HL-60 (cell line): ENCODE results near the gene TMEM108.

Source experiments
- POLR2AphosphoS5 ChIP-seq: IDR thresholded peaks from 2 replicates; pipeline ENCODE4 v1.6.1; 2012; ENCODE audit warnings: low read depth
- TF ChIP-seq, protein P1 (sequence below): IDR thresholded peaks from one replicate; pipeline ENCODE4 v1.5.1; 2011; ENCODE audit warnings: low read length, control low read depth, inconsistent platforms; ENCODE audit not compliant: insufficient read depth

DNA sequence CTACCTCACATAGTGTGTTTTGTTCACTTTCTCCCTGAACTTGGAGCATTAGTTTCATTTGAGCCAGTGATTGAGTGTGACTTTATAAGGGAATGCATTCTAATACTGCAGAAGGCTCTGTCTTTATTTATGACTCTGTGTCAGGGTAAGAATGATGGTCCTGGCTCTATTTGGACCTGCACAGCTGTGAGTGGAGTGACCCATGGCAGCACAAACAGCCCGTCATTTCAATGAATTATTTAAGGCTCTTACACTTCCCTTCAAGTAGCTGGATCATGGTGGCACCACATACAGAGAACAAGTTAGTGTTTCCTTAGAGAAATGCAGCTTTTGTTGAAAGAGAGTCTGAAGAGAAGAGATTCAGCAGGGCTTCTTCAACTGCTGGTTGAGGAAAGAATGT is 16.4 kb downstream of the TMEM108 start:
- TF ChIP-seq, protein P1, sequence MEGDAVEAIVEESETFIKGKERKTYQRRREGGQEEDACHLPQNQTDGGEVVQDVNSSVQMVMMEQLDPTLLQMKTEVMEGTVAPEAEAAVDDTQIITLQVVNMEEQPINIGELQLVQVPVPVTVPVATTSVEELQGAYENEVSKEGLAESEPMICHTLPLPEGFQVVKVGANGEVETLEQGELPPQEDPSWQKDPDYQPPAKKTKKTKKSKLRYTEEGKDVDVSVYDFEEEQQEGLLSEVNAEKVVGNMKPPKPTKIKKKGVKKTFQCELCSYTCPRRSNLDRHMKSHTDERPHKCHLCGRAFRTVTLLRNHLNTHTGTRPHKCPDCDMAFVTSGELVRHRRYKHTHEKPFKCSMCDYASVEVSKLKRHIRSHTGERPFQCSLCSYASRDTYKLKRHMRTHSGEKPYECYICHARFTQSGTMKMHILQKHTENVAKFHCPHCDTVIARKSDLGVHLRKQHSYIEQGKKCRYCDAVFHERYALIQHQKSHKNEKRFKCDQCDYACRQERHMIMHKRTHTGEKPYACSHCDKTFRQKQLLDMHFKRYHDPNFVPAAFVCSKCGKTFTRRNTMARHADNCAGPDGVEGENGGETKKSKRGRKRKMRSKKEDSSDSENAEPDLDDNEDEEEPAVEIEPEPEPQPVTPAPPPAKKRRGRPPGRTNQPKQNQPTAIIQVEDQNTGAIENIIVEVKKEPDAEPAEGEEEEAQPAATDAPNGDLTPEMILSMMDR = no peak
- TF ChIP-seq POLR2AphosphoS5 = no peak
